ENCODE results near the gene MEI4.

- TF ChIP-seq, protein P1, sequence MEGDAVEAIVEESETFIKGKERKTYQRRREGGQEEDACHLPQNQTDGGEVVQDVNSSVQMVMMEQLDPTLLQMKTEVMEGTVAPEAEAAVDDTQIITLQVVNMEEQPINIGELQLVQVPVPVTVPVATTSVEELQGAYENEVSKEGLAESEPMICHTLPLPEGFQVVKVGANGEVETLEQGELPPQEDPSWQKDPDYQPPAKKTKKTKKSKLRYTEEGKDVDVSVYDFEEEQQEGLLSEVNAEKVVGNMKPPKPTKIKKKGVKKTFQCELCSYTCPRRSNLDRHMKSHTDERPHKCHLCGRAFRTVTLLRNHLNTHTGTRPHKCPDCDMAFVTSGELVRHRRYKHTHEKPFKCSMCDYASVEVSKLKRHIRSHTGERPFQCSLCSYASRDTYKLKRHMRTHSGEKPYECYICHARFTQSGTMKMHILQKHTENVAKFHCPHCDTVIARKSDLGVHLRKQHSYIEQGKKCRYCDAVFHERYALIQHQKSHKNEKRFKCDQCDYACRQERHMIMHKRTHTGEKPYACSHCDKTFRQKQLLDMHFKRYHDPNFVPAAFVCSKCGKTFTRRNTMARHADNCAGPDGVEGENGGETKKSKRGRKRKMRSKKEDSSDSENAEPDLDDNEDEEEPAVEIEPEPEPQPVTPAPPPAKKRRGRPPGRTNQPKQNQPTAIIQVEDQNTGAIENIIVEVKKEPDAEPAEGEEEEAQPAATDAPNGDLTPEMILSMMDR (IDR thresholded peaks at IDR 0.05): no peak
- no peak for TF ChIP-seq EZH2 (IDR thresholded peaks at IDR 0.05; ENCODE audit: borderline replicate concordance, insufficient read depth, low read depth, low read length, poor library complexity, severe bottlenecking)
These were observed 231.0 kb downstream of the MEI4 start for GRCh38 chr6:77883851-77884250.

All from B cell (primary cell).